OCI-LY3 (cell line): ENCODE measurements around the gene MARK3.

Source experiments
- H2AFZ ChIP-seq: fragments of 200-600, 300-600 bp; shearing (Covaris generic); 2 replicates; pipeline ENCODE4 v1.6.0; 2014; ENCODE audit warnings: antibody characterized with exemption, low read depth, low read length
- H3K27ac ChIP-seq: fragments of 200-600, 300-600 bp; sonication (generic); 2 replicates; pipeline ENCODE4 v1.5.1; 2014; ENCODE audit warnings: mild to moderate bottlenecking, low read length, moderate library complexity, mixed read lengths
- H3K27me3 ChIP-seq: fragments of 200-600, 300-600 bp; sonication (generic); 2 replicates; pipeline ENCODE4 v1.6.1; 2014; ENCODE audit warnings: low read depth, low read length, mixed read lengths
- H3K36me3 ChIP-seq: fragments of 200-600, 300-600 bp; sonication (generic); replicated peaks from 2 replicates; pipeline ENCODE3; 2014; ENCODE audit warnings: low read depth, low read length, mixed read lengths
- H3K4me1 ChIP-seq: fragments of 300-600, 200-600 bp; sonication (generic); 2 replicates; pipeline ENCODE4 v1.6.1; 2014; ENCODE audit warnings: low read length, mixed read lengths
- H3K4me2 ChIP-seq: fragments of 200-600, 300-600 bp; sonication (generic); 2 replicates; pipeline ENCODE4 v1.6.1; 2014; ENCODE audit warnings: low read length, mixed read lengths
- H3K4me3 ChIP-seq: fragments of 300-600, 200-600 bp; sonication (generic); 2 replicates; pipeline ENCODE4 v1.5.1; 2014; ENCODE audit warnings: antibody characterized with exemption, mild to moderate bottlenecking, low read length, moderate library complexity
- H3K79me2 ChIP-seq: fragments of 300-600, 200-600 bp; shearing (Covaris generic); 2 replicates; pipeline ENCODE4 v1.6.1; 2014; ENCODE audit warnings: mild to moderate bottlenecking, low read length, mixed read lengths
- H3K9ac ChIP-seq: fragments of 300-600, 200-600 bp; shearing (Covaris generic); 2 replicates; pipeline ENCODE4 v1.6.0; 2014; ENCODE audit warnings: mild to moderate bottlenecking, low read length, moderate library complexity
- H3K9me3 ChIP-seq: fragments of 200-600, 300-600 bp; shearing (Covaris generic); 2 replicates; pipeline ENCODE4 v1.6.1; 2014; ENCODE audit warnings: low read length, mixed read lengths; ENCODE audit not compliant: insufficient read depth
- H4K20me1 ChIP-seq: fragments of 200-600, 300-600 bp; sonication (generic); 2 replicates; pipeline ENCODE4 v1.6.1; 2016; ENCODE audit warnings: low read length, mixed read lengths; ENCODE audit not compliant: insufficient read depth
- EZH2phosphoT487 ChIP-seq: fragments of 200-600 bp; shearing (Covaris generic); IDR thresholded peaks from 2 replicates; pipeline ENCODE4 v1.6.1; 2018; ENCODE audit warnings: antibody characterized with exemption, mixed run types, low read depth
- TF ChIP-seq, protein P1 (sequence below): fragments of 200-600, 300-600 bp; sonication (generic); IDR thresholded peaks from 2 replicates; pipeline ENCODE4 v1.5.1; 2014; ENCODE audit warnings: antibody characterized with exemption, low read length, low read depth

MARK3 gene

DNA sequence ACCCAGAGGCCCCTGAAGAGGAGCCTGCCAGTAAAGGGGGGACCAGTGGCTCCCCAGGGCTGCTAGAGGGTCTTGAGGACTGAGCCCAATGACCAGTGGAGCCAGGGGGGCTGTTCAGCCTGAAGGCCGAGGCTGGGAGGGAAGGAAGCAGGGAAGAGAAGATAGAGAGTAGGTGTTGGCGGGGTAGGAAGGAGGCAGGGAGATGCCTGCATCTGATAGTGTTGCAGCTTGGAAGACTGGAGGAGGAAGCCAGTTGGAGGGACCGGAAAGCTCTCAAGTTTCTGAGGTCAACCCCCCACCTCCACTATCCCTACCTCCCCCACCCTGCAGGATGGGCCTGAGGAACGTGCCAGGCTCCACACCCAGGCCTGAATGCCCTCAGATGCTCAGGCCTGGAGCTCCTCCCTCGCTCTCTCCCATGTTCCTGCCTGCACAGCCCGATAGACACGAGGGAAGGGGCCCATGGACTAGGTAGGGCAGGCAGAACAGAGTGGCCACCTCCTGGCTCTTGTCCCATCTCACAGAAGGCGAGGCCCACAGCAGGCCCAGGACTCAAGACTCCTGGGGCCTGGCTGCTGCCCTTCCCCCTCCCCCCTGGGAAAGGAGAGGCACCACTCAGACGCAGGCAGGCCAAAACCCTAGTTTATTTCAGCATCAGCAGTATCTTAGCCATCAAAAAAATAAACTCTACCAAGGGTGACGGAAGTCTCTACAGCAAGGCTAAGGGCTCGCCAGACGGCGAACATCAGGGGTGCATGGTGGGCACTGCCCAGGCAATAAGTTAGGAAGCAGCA, 134.0 kb downstream of the MARK3 start:
- Histone ChIP-seq H3K4me3 (peak overlapping the region; percentile 76; the same call in 1 of the 2 replicates), H3K4me1 (peaks cover 30% of the 10 kb centered on the region), H3K9ac (peak overlapping the region; percentile 83; the same call in 1 of the 2 replicates), H3K9me3 (no peaks in the 10 kb centered on the region), H2AFZ (no peak overlapping the region), H4K20me1 (no peaks in the 10 kb centered on the region), H3K27ac (peak overlapping the region; percentile 82), H3K27me3 (no peaks in the 10 kb centered on the region), H3K36me3 (peaks cover 6% of the 10 kb centered on the region), H3K79me2 (peaks cover 9% of the 10 kb centered on the region; the same call in 1 of the 2 replicates), H3K4me2 (peak overlapping the region; percentile 82)
- no peak for TF ChIP-seq EZH2phosphoT487
- TF ChIP-seq, protein P1, sequence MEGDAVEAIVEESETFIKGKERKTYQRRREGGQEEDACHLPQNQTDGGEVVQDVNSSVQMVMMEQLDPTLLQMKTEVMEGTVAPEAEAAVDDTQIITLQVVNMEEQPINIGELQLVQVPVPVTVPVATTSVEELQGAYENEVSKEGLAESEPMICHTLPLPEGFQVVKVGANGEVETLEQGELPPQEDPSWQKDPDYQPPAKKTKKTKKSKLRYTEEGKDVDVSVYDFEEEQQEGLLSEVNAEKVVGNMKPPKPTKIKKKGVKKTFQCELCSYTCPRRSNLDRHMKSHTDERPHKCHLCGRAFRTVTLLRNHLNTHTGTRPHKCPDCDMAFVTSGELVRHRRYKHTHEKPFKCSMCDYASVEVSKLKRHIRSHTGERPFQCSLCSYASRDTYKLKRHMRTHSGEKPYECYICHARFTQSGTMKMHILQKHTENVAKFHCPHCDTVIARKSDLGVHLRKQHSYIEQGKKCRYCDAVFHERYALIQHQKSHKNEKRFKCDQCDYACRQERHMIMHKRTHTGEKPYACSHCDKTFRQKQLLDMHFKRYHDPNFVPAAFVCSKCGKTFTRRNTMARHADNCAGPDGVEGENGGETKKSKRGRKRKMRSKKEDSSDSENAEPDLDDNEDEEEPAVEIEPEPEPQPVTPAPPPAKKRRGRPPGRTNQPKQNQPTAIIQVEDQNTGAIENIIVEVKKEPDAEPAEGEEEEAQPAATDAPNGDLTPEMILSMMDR, result no peak

DNA sequence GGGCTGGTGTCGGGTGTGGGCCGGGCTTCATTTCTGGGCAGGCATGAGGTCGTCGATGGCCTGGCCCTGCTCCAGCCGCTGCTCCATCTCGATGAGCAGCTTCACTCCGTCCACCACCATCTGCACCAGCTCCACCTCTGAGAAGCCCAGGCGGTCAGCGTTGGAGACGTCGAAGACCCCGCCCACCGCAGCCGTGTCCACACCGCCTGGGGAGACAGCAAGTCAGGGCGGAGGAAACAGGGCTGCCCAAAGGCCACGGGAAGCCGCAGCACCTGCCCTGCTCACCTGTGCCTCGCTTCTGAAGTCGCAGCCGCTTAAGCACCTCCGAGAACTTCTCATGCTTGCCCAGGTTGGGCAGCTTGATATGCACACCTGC, 134.6 kb downstream of the MARK3 start:
- Histone ChIP-seq H2AFZ (no peak overlapping the region), H3K79me2 (peaks cover 9% of the 10 kb centered on the region; the same call in 1 of the 2 replicates), H3K27me3 (no peaks in the 10 kb centered on the region), H3K4me1 (peaks cover 36% of the 10 kb centered on the region), H3K36me3 (peaks cover 6% of the 10 kb centered on the region), H4K20me1 (no peaks in the 10 kb centered on the region), H3K9me3 (no peaks in the 10 kb centered on the region), H3K9ac (peak overlapping the region; percentile 83), H3K4me3 (peak overlapping the region; percentile 76), H3K27ac (peak overlapping the region; percentile 82), H3K4me2 (peak overlapping the region; percentile 82)
- TF ChIP-seq, protein P1, result no peak
- no peak for TF ChIP-seq EZH2phosphoT487

- peak overlapping the region; percentile 83 for H3K9ac ChIP-seq
- H3K79me2 ChIP-seq, result peaks cover 9% of the 10 kb centered on the region; the same call in 1 of the 2 replicates
- no peaks in the 10 kb centered on the region for H3K27me3 ChIP-seq
- no peaks in the 10 kb centered on the region for H3K9me3 ChIP-seq
- TF ChIP-seq, protein P1, result no peak
- no peak for TF ChIP-seq EZH2phosphoT487
- H3K27ac ChIP-seq, result peak overlapping the region; percentile 82
- H3K4me3 ChIP-seq, result peak overlapping the region; percentile 76
- H3K4me1 ChIP-seq, result peaks cover 41% of the 10 kb centered on the region
- peak overlapping the region; percentile 34; the same call in 1 of the 2 replicates for H2AFZ ChIP-seq
- H3K4me2 ChIP-seq, result peak overlapping the region; percentile 82
- no peaks in the 10 kb centered on the region for H4K20me1 ChIP-seq
- peaks cover 6% of the 10 kb centered on the region for H3K36me3 ChIP-seq
These were observed 135.0 kb downstream of the MARK3 start for GRCh38 chr14:103520269-103520656.

DNA sequence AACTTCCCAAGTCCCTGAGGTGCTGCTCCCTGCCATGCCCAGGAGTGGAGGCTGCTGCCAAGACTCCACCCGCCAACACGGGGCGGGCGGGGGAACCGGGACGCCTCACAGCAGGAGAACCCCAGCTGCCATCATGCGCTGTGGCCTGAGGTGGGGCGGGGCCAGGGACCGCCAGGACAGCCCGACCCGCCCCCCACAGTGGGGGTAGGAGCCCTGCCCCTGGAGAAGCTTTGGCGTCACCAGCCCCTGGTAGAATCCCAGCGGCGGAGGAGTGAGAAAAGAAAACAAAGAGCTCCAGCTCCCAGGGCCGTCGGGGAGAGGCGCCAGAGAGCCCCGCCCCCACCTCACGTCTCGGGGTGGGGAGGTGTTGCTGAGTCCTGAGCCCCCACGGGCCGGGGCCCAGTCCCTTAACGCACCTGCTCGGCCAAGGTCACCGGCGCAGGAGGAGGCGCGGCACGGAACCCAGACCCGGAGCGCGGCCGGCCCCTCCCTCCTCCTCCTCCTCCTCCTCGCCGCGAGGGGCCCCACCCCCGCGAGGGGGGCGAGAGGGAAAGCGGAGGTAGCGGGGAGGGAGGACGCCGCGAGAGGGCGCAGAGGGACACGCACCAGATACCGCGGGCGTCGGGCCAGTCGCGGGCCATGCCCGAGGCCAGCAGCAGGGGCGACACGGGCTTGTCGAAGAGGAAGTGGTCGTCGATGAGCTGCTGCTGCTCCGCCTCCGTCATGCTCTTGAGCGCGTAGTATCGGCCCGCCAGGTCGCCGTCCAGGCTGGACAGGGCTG, 135.6 kb downstream of the MARK3 start:
- Histone ChIP-seq H3K9me3 (no peaks in the 10 kb centered on the region), H3K36me3 (peaks cover 6% of the 10 kb centered on the region), H3K4me2 (peak overlapping the region; percentile 82), H3K27ac (peak overlapping the region; percentile 82), H3K27me3 (no peaks in the 10 kb centered on the region), H3K79me2 (peaks cover 9% of the 10 kb centered on the region; the same call in 1 of the 2 replicates), H2AFZ (peak overlapping the region; percentile 34; the same call in 1 of the 2 replicates), H3K4me3 (peak overlapping the region; percentile 76), H4K20me1 (no peaks in the 10 kb centered on the region), H3K9ac (peak overlapping the region; percentile 83), H3K4me1 (peaks cover 47% of the 10 kb centered on the region)
- no peak for TF ChIP-seq EZH2phosphoT487
- TF ChIP-seq, protein P1, result peak; percentile 59
